HFF-Myc (cell line): Measurements from ENCODE around the gene CHST12.

Experiments used
- DNase-seq: peaks from one replicate; pipeline ENCODE4 v3.0.0-alpha.2; 2011; ENCODE audit warnings: low read depth; ENCODE audit errors: extremely low read depth
- H3K4me3 ChIP-seq: replicated peaks from 2 replicates; pipeline ENCODE4 v1.5.1; 2011; ENCODE audit warnings: low read depth, mild to moderate bottlenecking, control low read depth, low read length
- CTCF ChIP-seq: IDR thresholded peaks from 2 replicates; pipeline ENCODE4 v1.5.1; 2012; ENCODE audit warnings: mild to moderate bottlenecking, low read depth, low read length, control low read depth; ENCODE audit errors: missing control alignments

The CHST12 gene

GRCh38 chr7:2470204-2471021, 67.0 kb downstream of the CHST12 start:
- TF ChIP-seq CTCF: no peak
- no peak overlapping the region for H3K4me3 ChIP-seq
- no peak for DNase-seq

- no peak for TF ChIP-seq CTCF
- DNase-seq: no peak
- H3K4me3 ChIP-seq: no peak overlapping the region
Observed at GRCh38 chr7:2471022-2471329, 67.6 kb downstream of the CHST12 start.

- H3K4me3 ChIP-seq: no peak overlapping the region
- no peak for DNase-seq
- TF ChIP-seq CTCF: no peak
Observed at GRCh38 chr7:2471396-2471795, 68.0 kb downstream of the CHST12 start.

GRCh38 chr7:2472739-2473138, 69.3 kb downstream of the CHST12 start:
- no peak overlapping the region for H3K4me3 ChIP-seq
- no peak for DNase-seq
- TF ChIP-seq CTCF: no peak

- DNase-seq: no peak
- H3K4me3 ChIP-seq: no peak overlapping the region
- TF ChIP-seq CTCF: no peak
Observed at GRCh38 chr7:2473496-2474180, 70.2 kb downstream of the CHST12 start.

- no peak overlapping the region for H3K4me3 ChIP-seq
- no peak for TF ChIP-seq CTCF
- no peak for DNase-seq
Observed at GRCh38 chr7:2474224-2474623, 70.8 kb downstream of the CHST12 start.
